Measurements from ENCODE around the gene FLYWCH1.

DNA sequence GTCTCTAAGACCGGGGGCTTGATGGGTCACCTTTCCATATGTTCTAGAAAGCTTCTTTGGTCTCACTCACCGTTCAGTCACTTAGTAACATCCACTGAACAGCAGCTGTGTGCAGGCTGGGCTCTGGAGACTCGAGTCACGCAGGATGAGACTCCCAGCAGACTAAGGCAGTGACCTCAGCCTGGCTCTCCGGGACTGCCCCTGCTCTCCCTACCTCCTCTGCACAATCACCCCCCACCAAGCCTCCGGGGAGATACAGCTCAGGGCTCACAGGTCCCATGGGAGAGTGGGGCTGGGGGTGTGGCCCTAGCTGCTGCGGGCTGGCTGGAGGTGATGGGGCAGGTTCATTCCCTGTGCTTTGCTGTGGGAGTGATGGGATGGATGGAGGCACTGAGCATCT, 14.6 kb upstream of the FLYWCH1 start:
- TF ChIP-seq CTCF (IDR thresholded peaks at IDR 0.05; ENCODE audit: low read depth, low read length) (no peak), POLR2A (IDR thresholded peaks at IDR 0.05; ENCODE audit: extremely low read depth, insufficient read length) (no peak), MAX (IDR thresholded peaks at IDR 0.05; ENCODE audit: low read depth, low read length) (no peak), MYC (IDR thresholded peaks at IDR 0.05; ENCODE audit: low read depth, low read length) (no peak)

All from NB4 (cell line).